Caco-2 (cell line): ENCODE measurements around the gene IRF1. TPM values are rescaled to one million over a fixed set of nuclear protein-coding genes. Genes with fewer than 3 reads are reported as not detected.
A peak's percentile ranks its signal among the peaks of the same experiment; 100 is the strongest.

ENCODE experiments used
- BruUV-seq: library from RNA; stranded (reverse); fragments of 400-500 nt; replicated peaks from 2 replicates; lab custom pipeline; 2021; lab: Mats Ljungman, UMichigan
- CTCF ChIA-PET: fragments of 300-600 bp; sonication (Branson Sonifier 250); formaldehyde crosslinking; loops from one replicate; lab custom pipeline; 2022; ENCODE audit warnings: antibody characterized with exemption; lab: Charles Lee
- POLR2A ChIA-PET: fragments of 300-600 bp; sonication (Branson Sonifier 250); formaldehyde crosslinking; loops from one replicate; lab custom pipeline; 2022; ENCODE audit warnings: antibody characterized with exemption; lab: Charles Lee
- DNase-seq, 2 experiments: peaks; one replicate each; pipeline versions ENCODE4 v3.0.0 to v3.0.0-alpha.2; 2020 to 2022
- H3K27me3 ChIP-seq: replicated peaks from 2 replicates; pipeline ENCODE4 v1.6.0; 2011; ENCODE audit warnings: low read length; ENCODE audit not compliant: control insufficient read depth, insufficient read depth
- H3K36me3 ChIP-seq: 2 replicates; pipeline ENCODE4 v1.5.1; 2011; ENCODE audit warnings: low read length; ENCODE audit not compliant: control insufficient read depth, insufficient read depth
- H3K4me1 ChIP-seq: fragments of 250-450 bp; sonication (Bioruptor Pico); 2 replicates; pipeline ENCODE4 v1.5.1; 2020; ENCODE audit warnings: mild to moderate bottlenecking
- H3K4me3 ChIP-seq: 2 replicates; pipeline ENCODE4 v1.5.1; 2011; ENCODE audit warnings: low read depth, mild to moderate bottlenecking, control low read depth, low read length
- H3K9me3 ChIP-seq: fragments of 250-450 bp; sonication (Bioruptor Pico); 2 replicates; pipeline ENCODE4 v1.5.1; 2020; ENCODE audit warnings: mild to moderate bottlenecking, moderate library complexity
- H3K27ac Mint-ChIP-seq: one replicate; pipeline ENCODE4 v1.8.0; 2022; ENCODE audit warnings: mixed read lengths; ENCODE audit not compliant: unreplicated experiment
- H3K27me3 Mint-ChIP-seq: one replicate; pipeline ENCODE4 v1.8.0; 2022; ENCODE audit warnings: mixed read lengths; ENCODE audit not compliant: insufficient read depth, unreplicated experiment
- H3K36me3 Mint-ChIP-seq: one replicate; pipeline ENCODE4 v1.8.0; 2022; ENCODE audit warnings: mild to moderate bottlenecking, mixed read lengths; ENCODE audit not compliant: insufficient read depth, unreplicated experiment
- H3K4me1 Mint-ChIP-seq: one replicate; pipeline ENCODE4 v1.8.0; 2022; ENCODE audit warnings: low read depth, mixed read lengths; ENCODE audit not compliant: unreplicated experiment
- H3K4me3 Mint-ChIP-seq: one replicate; pipeline ENCODE4 v1.8.0; 2022; ENCODE audit warnings: mild to moderate bottlenecking, moderate library complexity, mixed read lengths; ENCODE audit not compliant: unreplicated experiment
- H3K9me3 Mint-ChIP-seq: one replicate; pipeline ENCODE4 v1.8.0; 2022; ENCODE audit warnings: mixed read lengths; ENCODE audit not compliant: unreplicated experiment
- intact Hi-C: fragments of 100-400 bp; cut with micrococcal nuclease; formaldehyde crosslinking; loops from one replicate; pipeline ENCODE4 v1.10.0; 2022; ENCODE audit not compliant: unreplicated experiment
- total RNA-seq: library from RNA; stranded (reverse); gene quantifications from 2 replicates; pipeline ENCODE4 v1.2.3, GENCODE V29; 2022
- TF ChIP-seq, protein P1 (sequence below), 2 experiments: fragments of 200-600 bp in 1 of 2; IDR thresholded peaks; 1 replicate in 1 of 2; 2 replicates in 1 of 2; pipeline versions ENCODE4 v1.5.1 to v1.8.0; 2011 to 2022; ENCODE audit warnings: antibody characterized with exemption in 1 of 2, control low read depth in 1 of 2, inconsistent platforms in 1 of 2, low read depth in 1 of 2, low read length in 1 of 2, mild to moderate bottlenecking in 1 of 2, moderate library complexity in 1 of 2; ENCODE audit not compliant: insufficient read depth in 1 of 2, severe bottlenecking in 1 of 2, unreplicated experiment in 1 of 2

The IRF1 gene
- total RNA-seq, 1 experiment from 2014 or later, result 16.8 TPM

DNA sequence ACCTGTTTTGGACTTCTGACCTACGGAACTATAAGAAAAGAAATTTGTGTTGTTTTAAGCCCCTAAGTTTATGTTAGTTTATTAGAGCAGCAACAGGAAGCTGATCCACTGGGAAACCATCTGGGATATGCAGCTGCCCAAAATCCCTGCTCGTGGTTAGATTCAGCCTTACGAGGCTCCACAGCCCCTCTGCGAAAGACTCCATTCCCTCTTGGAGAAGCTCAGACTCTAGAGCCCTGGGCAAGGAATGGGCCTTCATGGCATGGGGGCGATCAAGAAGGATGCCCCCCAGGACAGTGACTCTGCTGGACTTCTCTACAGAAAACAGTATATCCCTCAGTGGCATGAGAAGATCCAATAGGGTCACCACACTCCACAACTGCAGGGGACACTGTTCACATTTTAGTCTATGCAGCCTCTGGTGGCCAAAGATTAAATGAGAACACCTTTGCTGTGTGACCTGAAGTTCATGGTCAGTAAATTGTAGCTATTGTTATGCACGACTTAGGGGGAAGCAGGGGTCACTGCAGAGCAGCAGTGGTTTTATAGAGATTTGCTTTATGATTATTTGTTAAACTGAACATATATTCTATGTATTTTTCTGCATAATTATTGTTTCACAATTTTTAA is 21.1 kb downstream of the IRF1 start:
- CTCF ChIA-PET, result interaction anchor here (0.6 to 1.6 kb wide), 9 partner anchors 24 to 971 kb away, joined by 3 to 12 read pairs (median 4); no protein-coding TSS in a partner anchor
- DNase-seq, result no peak
- peak overlapping the region; percentile 20 for H3K27ac Mint-ChIP-seq
- no peaks in the 10 kb centered on the region for H3K9me3 Mint-ChIP-seq
- intact Hi-C loops, result loop anchor here (1.0 to 2.0 kb wide), 3 partner anchors 25 to 50 kb away; no protein-coding TSS in a partner anchor
- TF ChIP-seq, protein P1, sequence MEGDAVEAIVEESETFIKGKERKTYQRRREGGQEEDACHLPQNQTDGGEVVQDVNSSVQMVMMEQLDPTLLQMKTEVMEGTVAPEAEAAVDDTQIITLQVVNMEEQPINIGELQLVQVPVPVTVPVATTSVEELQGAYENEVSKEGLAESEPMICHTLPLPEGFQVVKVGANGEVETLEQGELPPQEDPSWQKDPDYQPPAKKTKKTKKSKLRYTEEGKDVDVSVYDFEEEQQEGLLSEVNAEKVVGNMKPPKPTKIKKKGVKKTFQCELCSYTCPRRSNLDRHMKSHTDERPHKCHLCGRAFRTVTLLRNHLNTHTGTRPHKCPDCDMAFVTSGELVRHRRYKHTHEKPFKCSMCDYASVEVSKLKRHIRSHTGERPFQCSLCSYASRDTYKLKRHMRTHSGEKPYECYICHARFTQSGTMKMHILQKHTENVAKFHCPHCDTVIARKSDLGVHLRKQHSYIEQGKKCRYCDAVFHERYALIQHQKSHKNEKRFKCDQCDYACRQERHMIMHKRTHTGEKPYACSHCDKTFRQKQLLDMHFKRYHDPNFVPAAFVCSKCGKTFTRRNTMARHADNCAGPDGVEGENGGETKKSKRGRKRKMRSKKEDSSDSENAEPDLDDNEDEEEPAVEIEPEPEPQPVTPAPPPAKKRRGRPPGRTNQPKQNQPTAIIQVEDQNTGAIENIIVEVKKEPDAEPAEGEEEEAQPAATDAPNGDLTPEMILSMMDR (IDR thresholded peaks at IDR 0.05; ENCODE audit: insufficient read depth in 1 of 2, low read depth in 1 of 2, low read length in 1 of 2, severe bottlenecking in 1 of 2, unreplicated experiment in 1 of 2), result no peak
- POLR2A ChIA-PET, result interaction anchor here (0.7 to 2.9 kb wide), 4 partner anchors 21 to 175 kb away, joined by 3 to 14 read pairs (median 6); partner anchors contain the start of genes IRF1 and SLC22A4
- no TSS peak for BruUV-seq
- Histone ChIP-seq H3K9me3 (peaks cover 6% of the 10 kb centered on the region), H3K4me3 (no peak overlapping the region), H3K27me3 (no peaks in the 10 kb centered on the region), H3K4me1 (peaks cover 30% of the 10 kb centered on the region), H3K36me3 (no peaks in the 10 kb centered on the region)
- H3K4me1 Mint-ChIP-seq, result peaks cover 17% of the 10 kb centered on the region
- H3K27me3 Mint-ChIP-seq, result no peaks in the 10 kb centered on the region
- no peaks in the 10 kb centered on the region for H3K36me3 Mint-ChIP-seq
- H3K4me3 Mint-ChIP-seq, result no peak overlapping the region

GRCh38 chr5:132468656-132469379 is 21.8 kb downstream of the IRF1 start:
- Histone ChIP-seq H3K36me3 (no peaks in the 10 kb centered on the region), H3K4me3 (no peak overlapping the region), H3K9me3 (peaks cover 6% of the 10 kb centered on the region), H3K27me3 (no peaks in the 10 kb centered on the region), H3K4me1 (peaks cover 28% of the 10 kb centered on the region)
- Mint-ChIP-seq H3K27ac (peak overlapping the region; percentile 20), H3K4me1 (peaks cover 13% of the 10 kb centered on the region), H3K4me3 (no peak overlapping the region), H3K9me3 (no peaks in the 10 kb centered on the region), H3K27me3 (no peaks in the 10 kb centered on the region), H3K36me3 (no peaks in the 10 kb centered on the region)
- ChIA-PET CTCF (interaction anchor here (0.6 to 1.6 kb wide), 4 partner anchors 23 to 189 kb away, joined by 3 to 12 read pairs (median 5); no protein-coding TSS in a partner anchor), POLR2A (interaction anchor here (0.9 kb wide), 1 partner anchor 42 kb away, joined by 3 read pairs; no protein-coding TSS in a partner anchor)
- DNase-seq, result no peak
- TF ChIP-seq, protein P1 (IDR thresholded peaks at IDR 0.05; ENCODE audit: insufficient read depth in 1 of 2, low read depth in 1 of 2, low read length in 1 of 2, severe bottlenecking in 1 of 2, unreplicated experiment in 1 of 2), result no peak
- no TSS peak for BruUV-seq
- intact Hi-C loops, result no loop called here

DNA sequence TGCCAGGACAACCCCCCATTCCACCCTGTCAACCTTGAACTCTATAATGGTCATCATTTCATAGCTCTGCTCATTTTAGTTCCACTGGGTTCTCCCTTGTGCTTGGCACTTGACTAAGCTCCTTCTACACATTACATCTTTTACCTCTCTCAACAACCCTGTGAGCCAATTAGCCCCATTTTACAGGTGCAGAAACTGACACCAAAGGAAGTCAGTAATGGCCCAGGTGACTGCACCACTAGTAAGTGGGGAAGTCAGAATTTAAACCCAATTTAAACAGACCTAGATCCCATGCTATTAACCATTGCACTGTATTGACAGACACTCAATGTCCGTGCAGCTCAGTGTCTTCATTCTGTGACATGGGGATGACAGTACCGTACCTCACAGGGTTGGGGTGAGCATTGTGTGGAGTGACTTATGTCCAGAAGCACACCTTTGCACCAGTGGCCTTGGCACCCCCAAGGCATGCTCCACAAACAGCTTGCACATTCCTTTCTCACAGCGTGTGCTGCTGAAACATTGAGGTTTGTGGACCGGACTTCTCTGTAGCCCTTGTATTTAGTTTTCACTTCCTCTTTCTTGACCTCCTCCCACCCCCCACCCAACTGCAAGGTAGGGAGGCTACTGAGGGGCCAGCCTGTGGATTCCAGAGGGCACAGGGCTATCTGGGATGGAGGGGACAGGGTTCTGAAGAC is 23.1 kb downstream of the IRF1 start:
- H3K36me3 ChIP-seq, result no peaks in the 10 kb centered on the region
- peaks cover 6% of the 10 kb centered on the region for H3K9me3 ChIP-seq
- Mint-ChIP-seq H3K9me3 (no peaks in the 10 kb centered on the region), H3K4me1 (peaks cover 20% of the 10 kb centered on the region), H3K36me3 (no peaks in the 10 kb centered on the region), H3K4me3 (no peak overlapping the region), H3K27ac (no peak overlapping the region), H3K27me3 (no peaks in the 10 kb centered on the region)
- ChIA-PET POLR2A (no interaction called here), CTCF (interaction anchor here (1.0 kb wide), 1 partner anchor 23 kb away, joined by 3 read pairs; the partner anchor contains the start of gene IRF1)
- H3K27me3 ChIP-seq, result no peaks in the 10 kb centered on the region
- H3K4me3 ChIP-seq, result no peak overlapping the region
- no TSS peak for BruUV-seq
- DNase-seq, result peak in 1 of 2 experiments; percentile 19
- intact Hi-C loops, result no loop called here
- TF ChIP-seq, protein P1 (IDR thresholded peaks at IDR 0.05; ENCODE audit: insufficient read depth in 1 of 2, low read depth in 1 of 2, low read length in 1 of 2, severe bottlenecking in 1 of 2, unreplicated experiment in 1 of 2), result no peak
- H3K4me1 ChIP-seq, result peaks cover 40% of the 10 kb centered on the region
